ENCODE results near the gene ZBTB8OS.

The ZBTB8OS gene

GRCh38 chr1:32613472-32613871 lies 36.9 kb downstream of the ZBTB8OS start:
- no peak for DNase-seq (ENCODE audit: extremely low spot score)
- ChIA-PET POLR2A (interaction anchor here (2.2 kb wide), 1 partner anchor 11 kb away, joined by 6 read pairs; no protein-coding TSS in a partner anchor), CTCF (interaction anchor here (0.8 to 1.6 kb wide), 3 partner anchors 52 to 165 kb away, joined by 3 to 6 read pairs (median 4); no protein-coding TSS in a partner anchor)
- TF ChIP-seq NFRKB (IDR thresholded peaks at IDR 0.05) (no peak), SP1 (IDR thresholded peaks at IDR 0.05) (no peak), ELF4 (IDR thresholded peaks at IDR 0.05) (no peak), TARDBP (IDR thresholded peaks at IDR 0.05) (no peak), FOXM1 (IDR thresholded peaks at IDR 0.05; ENCODE audit: borderline replicate concordance) (no peak), PKNOX1 (IDR thresholded peaks at IDR 0.05) (peak; percentile 87)

- no peak for TF ChIP-seq ZNF384 (IDR thresholded peaks at IDR 0.05)
- TF ChIP-seq L3MBTL2 (conservative IDR thresholded peaks at IDR 0.05): peak; percentile 78
- ChIA-PET CTCF (interaction anchor here (1.4 to 1.6 kb wide), 2 partner anchors 92 to 164 kb away, joined by 3 to 6 read pairs; no protein-coding TSS in a partner anchor), POLR2A (interaction anchor here (0.8 to 2.2 kb wide), 13 partner anchors 8 to 218 kb away, joined by 3 to 12 read pairs (median 4); partner anchors contain the start of genes BSDC1 and RBBP4)
- peak; percentile 98 for DNase-seq (ENCODE audit: extremely low spot score)
Observed at GRCh38 chr1:32612189-32612881, 38.0 kb downstream of the ZBTB8OS start.

GRCh38 chr1:32611859-32612188 lies 38.5 kb downstream of the ZBTB8OS start:
- POLR2A ChIA-PET: interaction anchor here (0.8 to 2.2 kb wide), 13 partner anchors 9 to 218 kb away, joined by 3 to 12 read pairs (median 4); partner anchors contain the start of genes BSDC1 and RBBP4
- CTCF ChIA-PET: interaction anchor here (1.6 kb wide), 1 partner anchor 92 kb away, joined by 6 read pairs; no protein-coding TSS in a partner anchor
- no peak for DNase-seq (ENCODE audit: extremely low spot score)
- TF ChIP-seq HDGF (IDR thresholded peaks at IDR 0.05; ENCODE audit: borderline replicate concordance): no peak
- no peak for TF ChIP-seq SP1 (IDR thresholded peaks at IDR 0.05)
- no peak for TF ChIP-seq PKNOX1 (IDR thresholded peaks at IDR 0.05)
- TF ChIP-seq FOXA1 (IDR thresholded peaks at IDR 0.05): no peak
- TF ChIP-seq CTBP1 (IDR thresholded peaks at IDR 0.05; ENCODE audit: borderline replicate concordance): no peak
- TF ChIP-seq LEF1 (IDR thresholded peaks at IDR 0.05; ENCODE audit: borderline replicate concordance): no peak
- TF ChIP-seq SUZ12 (IDR thresholded peaks at IDR 0.05): no peak
- TF ChIP-seq FOXK2 (IDR thresholded peaks at IDR 0.05): no peak
- no peak for TF ChIP-seq BHLHE40 (IDR thresholded peaks at IDR 0.05; ENCODE audit: borderline replicate concordance)
- TF ChIP-seq ARNT (IDR thresholded peaks at IDR 0.05): no peak
- TF ChIP-seq NFRKB (IDR thresholded peaks at IDR 0.05): no peak
- TF ChIP-seq TARDBP (IDR thresholded peaks at IDR 0.05): no peak
- no peak for TF ChIP-seq L3MBTL2 (conservative IDR thresholded peaks at IDR 0.05)
- TF ChIP-seq ZNF384 (IDR thresholded peaks at IDR 0.05): no peak
- TF ChIP-seq ELF4 (IDR thresholded peaks at IDR 0.05): no peak
- no peak for TF ChIP-seq FOXM1 (IDR thresholded peaks at IDR 0.05; ENCODE audit: borderline replicate concordance)

GRCh38 chr1:32609180-32609579 lies 41.2 kb downstream of the ZBTB8OS start:
- ChIA-PET POLR2A (interaction anchor here (1.4 kb wide), 1 partner anchor 89 kb away, joined by 6 read pairs; no protein-coding TSS in a partner anchor), CTCF (interaction anchor here (0.5 kb wide), 1 partner anchor 87 kb away, joined by 3 read pairs; no protein-coding TSS in a partner anchor)
- TF ChIP-seq SP1 (IDR thresholded peaks at IDR 0.05): no peak
- no peak for TF ChIP-seq FOXM1 (IDR thresholded peaks at IDR 0.05; ENCODE audit: borderline replicate concordance)
- no peak for TF ChIP-seq ARNT (IDR thresholded peaks at IDR 0.05)
- TF ChIP-seq TARDBP (IDR thresholded peaks at IDR 0.05): no peak
- no peak for TF ChIP-seq LEF1 (IDR thresholded peaks at IDR 0.05; ENCODE audit: borderline replicate concordance)
- no peak for TF ChIP-seq FOXK2 (IDR thresholded peaks at IDR 0.05)
- TF ChIP-seq NFRKB (IDR thresholded peaks at IDR 0.05): no peak
- TF ChIP-seq ELF4 (IDR thresholded peaks at IDR 0.05): no peak
- no peak for TF ChIP-seq L3MBTL2 (conservative IDR thresholded peaks at IDR 0.05)
- no peak for DNase-seq (ENCODE audit: extremely low spot score)

GRCh38 chr1:32606565-32607371 lies 43.6 kb downstream of the ZBTB8OS start:
- no peak for DNase-seq (ENCODE audit: extremely low spot score)
- ChIA-PET CTCF (no interaction called here), POLR2A (interaction anchor here (0.6 kb wide), 1 partner anchor 29 kb away, joined by 3 read pairs; no protein-coding TSS in a partner anchor)

More at GRCh38 chr1:32606565-32607371, 43.6 kb downstream of the ZBTB8OS start:
- TF ChIP-seq L3MBTL2 (conservative IDR thresholded peaks at IDR 0.05): no peak
- TF ChIP-seq HDGF (IDR thresholded peaks at IDR 0.05; ENCODE audit: borderline replicate concordance): no peak
- no peak for TF ChIP-seq SUZ12 (IDR thresholded peaks at IDR 0.05)
- TF ChIP-seq FOXK2 (IDR thresholded peaks at IDR 0.05): no peak
- no peak for TF ChIP-seq NFRKB (IDR thresholded peaks at IDR 0.05)
- TF ChIP-seq SP1 (IDR thresholded peaks at IDR 0.05): no peak
- TF ChIP-seq BHLHE40 (IDR thresholded peaks at IDR 0.05; ENCODE audit: borderline replicate concordance): no peak
- no peak for TF ChIP-seq CTBP1 (IDR thresholded peaks at IDR 0.05; ENCODE audit: borderline replicate concordance)
- TF ChIP-seq PKNOX1 (IDR thresholded peaks at IDR 0.05): no peak
- no peak for TF ChIP-seq FOXA1 (IDR thresholded peaks at IDR 0.05)
- no peak for TF ChIP-seq ARNT (IDR thresholded peaks at IDR 0.05)
- no peak for TF ChIP-seq TARDBP (IDR thresholded peaks at IDR 0.05)
- TF ChIP-seq ELF4 (IDR thresholded peaks at IDR 0.05): no peak
- TF ChIP-seq FOXM1 (IDR thresholded peaks at IDR 0.05; ENCODE audit: borderline replicate concordance): no peak
- no peak for TF ChIP-seq LEF1 (IDR thresholded peaks at IDR 0.05; ENCODE audit: borderline replicate concordance)
- TF ChIP-seq ZNF384 (IDR thresholded peaks at IDR 0.05): no peak

Data from HEK293T (cell line).